GM12891 (cell line): ENCODE data around the gene CDH3.

Experiments
- POLR2A ChIP-seq: IDR thresholded peaks from 2 replicates; pipeline ENCODE4 v1.6.1; 2011; ENCODE audit warnings: low read depth, low read length, control low read depth
- POLR2AphosphoS5 ChIP-seq: IDR thresholded peaks from 2 replicates; pipeline ENCODE4 v1.6.1; 2011; ENCODE audit warnings: low read depth, low read length, control low read depth
- TAF1 ChIP-seq: IDR thresholded peaks from 2 replicates; pipeline ENCODE4 v1.6.1; 2011; ENCODE audit warnings: low read depth, low read length, control low read depth

GRCh38 chr16:68636818-68637217 is 8.3 kb upstream of the CDH3 start:
- TF ChIP-seq TAF1 (no peak), POLR2A (no peak), POLR2AphosphoS5 (no peak)
